Lung (tissue), 12 donors: ENCODE results near the gene B3GALT6. TPM values are rescaled to one million over a fixed set of nuclear protein-coding genes. Genes with fewer than 3 reads are reported as not detected.

Experiments used
- ATAC-seq: fragments of 200-7000 bp; cut with Tn5 transposase; one replicate; pipeline ENCODE4 v1.9.1; 2020; ENCODE audit warnings: moderate number of reproducible peaks; ENCODE audit not compliant: insufficient read depth, low FRiP score
- DNase-seq, 3 donors: peaks; one replicate each; pipeline ENCODE4 v3.0.0-alpha.2; 2013 to 2017
- H3K27ac ChIP-seq, 2 donors: one replicate each; pipeline ENCODE4 v1.5.1; 2013; ENCODE audit warnings: mild to moderate bottlenecking in 2 of 2, moderate library complexity in 2 of 2, control low read depth in 1 of 2, inconsistent platforms in 1 of 2, low read depth in 1 of 2, low read length in 1 of 2
- H3K27me3 ChIP-seq, 3 donors: one replicate each; pipeline ENCODE4 v1.5.1; 2013; ENCODE audit warnings: low read length in 2 of 3; ENCODE audit not compliant: control insufficient read depth in 3 of 3, insufficient read depth in 3 of 3
- H3K36me3 ChIP-seq, 4 donors: one replicate each; pipeline ENCODE4 v1.5.1; 2013; ENCODE audit warnings: low read length in 4 of 4, mild to moderate bottlenecking in 1 of 4, moderate library complexity in 1 of 4; ENCODE audit not compliant: control insufficient read depth in 4 of 4, insufficient read depth in 4 of 4
- H3K4me1 ChIP-seq, 5 donors: one replicate each; pipeline ENCODE4 v1.5.1; 2013; ENCODE audit warnings: low read length in 5 of 5, mild to moderate bottlenecking in 2 of 5, moderate library complexity in 1 of 5; ENCODE audit not compliant: control insufficient read depth in 5 of 5, insufficient read depth in 5 of 5
- H3K4me3 ChIP-seq: one replicate; pipeline ENCODE4 v1.5.1; 2013; ENCODE audit warnings: mild to moderate bottlenecking, control low read depth, moderate library complexity
- H3K9ac ChIP-seq, 2 donors: one replicate each; pipeline ENCODE4 v1.5.1; 2013; ENCODE audit warnings: low read length in 2 of 2, control low read depth in 1 of 2; ENCODE audit not compliant: insufficient read depth in 1 of 2
- H3K9me3 ChIP-seq, 4 donors: one replicate each; pipeline ENCODE4 v1.5.1; 2013; ENCODE audit warnings: low read length in 3 of 4, mild to moderate bottlenecking in 1 of 4, moderate library complexity in 1 of 4; ENCODE audit not compliant: control insufficient read depth in 4 of 4, insufficient read depth in 3 of 4
- WGBS, 2 donors: extraction: QIAGEN DNeasy Blood & Tissue Kit; methylation state at CpG; one replicate each; pipeline ENCODE4 v1.1.7; 2013; 5-methylcytosine and 5-hydroxymethylcytosine counted together
- polyA plus RNA-seq, 2 donors: library from polyadenylated mRNA; stranded (reverse); fragments of 200-250 nt; gene quantifications; one replicate each; pipeline ENCODE4 v1.2.1, GENCODE V29; 2013
- total RNA-seq, 2 donors: library from RNA; depleted of rRNA in 1 of 2; stranded (reverse); fragments of >200 nt in 1 of 2; gene quantifications; one replicate each; pipeline ENCODE4 v1.2.1, GENCODE V29; 2014 to 2021
- TF ChIP-seq, protein P1 (sequence below): IDR thresholded peaks from 2 replicates; pipeline ENCODE4 v1.5.1; 2012; ENCODE audit warnings: mild to moderate bottlenecking; ENCODE audit errors: control extremely low read depth, extremely low read depth
- donor health status: control.
- donor health status: control.
- donor health status: Bipolar disorder and iron deficiency.
- donor health status: healthy.
- donor health status: DM: yes; HTN: yes; CAD: no.

B3GALT6 gene
- total and polyA plus RNA-seq, 4 donors = 7.0 to 28.3 (median 15.8) TPM

DNA sequence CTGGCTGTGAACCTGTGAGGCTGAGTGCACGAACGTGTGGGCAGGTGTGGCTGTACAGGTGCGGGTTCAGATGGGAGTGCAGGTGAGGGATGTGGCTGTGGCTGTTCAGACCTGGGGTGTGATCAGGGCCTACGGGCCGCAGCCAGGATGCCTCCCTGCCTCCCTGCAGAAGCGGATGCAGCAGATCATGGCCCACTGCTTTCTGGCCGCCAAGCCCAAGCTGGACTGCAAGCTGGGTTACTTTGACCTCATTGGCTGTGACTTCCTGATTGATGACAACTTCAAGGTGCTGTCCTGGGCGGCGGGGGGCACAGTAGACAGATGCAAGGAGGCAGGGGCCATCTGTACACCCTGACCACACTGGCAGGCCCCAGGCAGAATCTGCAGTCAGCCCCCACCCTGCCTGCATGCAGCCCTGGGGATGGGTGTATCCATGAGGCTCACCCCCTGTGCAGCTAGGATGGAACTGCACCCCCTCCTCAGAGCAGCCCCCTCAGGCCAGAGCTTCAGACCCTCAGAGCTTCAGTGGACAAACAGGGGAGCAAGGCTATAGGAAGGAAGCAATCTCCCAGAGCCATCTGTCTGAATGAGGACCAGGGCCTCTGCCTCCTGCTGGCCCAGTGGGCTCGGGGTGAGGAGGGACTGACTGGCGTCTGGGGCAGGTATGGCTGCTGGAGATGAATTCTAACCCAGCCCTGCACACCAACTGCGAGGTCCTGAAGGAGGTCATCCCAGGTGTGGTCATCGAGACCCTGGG is 35.4 kb upstream of the B3GALT6 start:
- Histone ChIP-seq H3K36me3 (no peaks in the 10 kb centered on the region), H3K9me3 (peaks cover 0 to 4% (median 0%) of the 10 kb centered on the region in 4 donors), H3K27me3 (peaks cover 0 to 5% (median 0%) of the 10 kb centered on the region in 3 donors), H3K4me3 (no peak overlapping the region), H3K4me1 (no peaks in the 10 kb centered on the region), H3K9ac (no peak overlapping the region), H3K27ac (no peak overlapping the region)
- 87 to 89% methylated on average over 12 to 13 of the region's 13 CpGs for WGBS, 2 donors
- TF ChIP-seq, protein P1, sequence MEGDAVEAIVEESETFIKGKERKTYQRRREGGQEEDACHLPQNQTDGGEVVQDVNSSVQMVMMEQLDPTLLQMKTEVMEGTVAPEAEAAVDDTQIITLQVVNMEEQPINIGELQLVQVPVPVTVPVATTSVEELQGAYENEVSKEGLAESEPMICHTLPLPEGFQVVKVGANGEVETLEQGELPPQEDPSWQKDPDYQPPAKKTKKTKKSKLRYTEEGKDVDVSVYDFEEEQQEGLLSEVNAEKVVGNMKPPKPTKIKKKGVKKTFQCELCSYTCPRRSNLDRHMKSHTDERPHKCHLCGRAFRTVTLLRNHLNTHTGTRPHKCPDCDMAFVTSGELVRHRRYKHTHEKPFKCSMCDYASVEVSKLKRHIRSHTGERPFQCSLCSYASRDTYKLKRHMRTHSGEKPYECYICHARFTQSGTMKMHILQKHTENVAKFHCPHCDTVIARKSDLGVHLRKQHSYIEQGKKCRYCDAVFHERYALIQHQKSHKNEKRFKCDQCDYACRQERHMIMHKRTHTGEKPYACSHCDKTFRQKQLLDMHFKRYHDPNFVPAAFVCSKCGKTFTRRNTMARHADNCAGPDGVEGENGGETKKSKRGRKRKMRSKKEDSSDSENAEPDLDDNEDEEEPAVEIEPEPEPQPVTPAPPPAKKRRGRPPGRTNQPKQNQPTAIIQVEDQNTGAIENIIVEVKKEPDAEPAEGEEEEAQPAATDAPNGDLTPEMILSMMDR = no peak
- ATAC-seq (no peak), DNase-seq (peak in 1 of 3 donors; percentile 12)

DNA sequence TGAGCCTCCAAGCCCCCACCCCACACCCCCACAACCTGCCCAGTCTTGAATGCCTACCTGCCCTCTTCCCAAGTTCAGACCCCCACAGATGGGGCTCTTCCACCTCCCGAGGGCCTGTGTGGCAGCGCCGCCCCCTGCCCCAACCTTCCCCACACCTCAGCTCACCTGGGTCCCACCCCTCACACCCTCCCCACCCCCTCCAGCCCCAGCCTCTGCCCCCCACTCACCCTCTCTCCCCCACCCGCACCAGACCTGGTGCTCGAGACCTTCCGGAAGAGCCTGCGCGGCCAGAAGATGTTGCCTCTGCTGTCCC is 34.9 kb upstream of the B3GALT6 start:
- 91 to 92% methylated on average over 8 of the region's 8 CpGs for WGBS, 2 donors
- H3K27me3 ChIP-seq = peaks cover 0 to 5% (median 0%) of the 10 kb centered on the region in 3 donors
- no peak overlapping the region for H3K27ac ChIP-seq
- ATAC-seq = no peak
- no peak overlapping the region for H3K4me3 ChIP-seq
- DNase-seq = peak in 1 of 3 donors; percentile 7
- H3K36me3 ChIP-seq = no peaks in the 10 kb centered on the region
- no peak overlapping the region for H3K9ac ChIP-seq
- TF ChIP-seq, protein P1 = no peak
- H3K4me1 ChIP-seq = no peaks in the 10 kb centered on the region
- peaks cover 0 to 4% (median 0%) of the 10 kb centered on the region in 4 donors for H3K9me3 ChIP-seq

DNA sequence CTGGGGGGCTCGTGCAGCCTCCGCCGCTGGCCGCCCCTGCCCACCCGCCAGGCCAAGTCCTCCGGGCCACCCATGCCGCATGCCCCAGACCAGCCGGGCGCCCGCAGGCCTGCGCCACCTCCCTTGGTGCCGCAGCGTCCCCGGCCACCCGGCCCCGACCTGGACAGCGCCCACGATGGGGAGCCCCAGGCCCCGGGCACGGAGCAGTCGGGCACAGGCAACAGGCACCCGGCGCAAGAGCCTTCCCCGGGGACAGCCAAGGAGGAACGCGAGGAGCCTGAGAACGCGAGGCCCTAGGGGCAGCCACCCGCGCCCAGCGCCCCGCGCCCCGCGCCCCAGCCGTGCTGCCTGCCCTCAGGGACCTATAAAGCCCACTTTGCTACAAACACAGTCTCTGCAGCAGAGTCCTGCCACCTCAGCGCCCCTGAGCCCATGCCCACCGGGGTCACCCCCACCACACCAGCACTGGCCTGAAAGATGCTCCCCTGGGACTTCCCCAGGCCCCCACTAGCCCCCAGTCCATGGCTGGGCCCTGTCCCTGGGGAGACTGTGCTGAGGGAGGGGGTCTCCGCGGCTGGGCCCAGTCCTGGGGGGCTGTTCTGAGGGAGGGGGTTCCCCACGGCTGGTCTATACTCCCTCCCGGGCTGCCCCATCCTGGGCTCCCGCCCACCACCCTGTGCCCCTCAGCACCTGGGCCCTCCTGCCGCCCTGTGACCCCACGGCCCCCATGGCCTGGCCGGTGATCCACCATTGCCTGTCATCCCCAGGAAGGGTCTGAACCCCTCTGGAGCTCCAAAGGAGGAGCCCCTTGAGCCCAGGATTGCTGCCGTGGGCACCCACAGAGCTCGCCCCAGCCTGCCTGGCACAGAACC is 34.2 kb upstream of the B3GALT6 start:
- 93 to 94% methylated on average over 43 to 48 of the region's 48 CpGs for WGBS, 2 donors
- DNase-seq = no peak
- no peak for ATAC-seq

More for the DNA sequence above, 34.2 kb upstream of the B3GALT6 start:
- Histone ChIP-seq H3K9me3 (peaks cover 0 to 4% (median 0%) of the 10 kb centered on the region in 4 donors), H3K36me3 (no peaks in the 10 kb centered on the region), H3K4me1 (no peaks in the 10 kb centered on the region), H3K27ac (no peak overlapping the region), H3K9ac (no peak overlapping the region), H3K4me3 (no peak overlapping the region), H3K27me3 (peaks cover 0 to 6% (median 0%) of the 10 kb centered on the region in 3 donors)
- TF ChIP-seq, protein P1 = no peak
